ENCODE results near the gene RNU1-2. TPM values are rescaled to one million over a fixed set of nuclear protein-coding genes. Genes with fewer than 3 reads are reported as not detected.
"Not testable (repeated sequence)": the region's sequence is repeated elsewhere in the genome, so short reads cannot be mapped to it uniquely, and the experiment has no call there.

The RNU1-2 gene
- total RNA-seq, 2 experiments from 2014 or later, result 1,730 to 2,232 TPM

GRCh38 chr1:16904560-16905109 lies 8.9 kb downstream of the RNU1-2 start:
- ATAC-seq, result peak; percentile 89
- Mint-ChIP-seq H3K4me3 (no peak overlapping the region), H3K36me3 (ENCODE audit: low read depth) (peaks cover 4% of the 10 kb centered on the region), H3K27me3 (ENCODE audit: low read depth) (no peaks in the 10 kb centered on the region), H3K9me3 (ENCODE audit: insufficient read depth) (no peaks in the 10 kb centered on the region), H3K27ac (no peak overlapping the region), H3K4me1 (ENCODE audit: low read depth) (peaks cover 6% of the 10 kb centered on the region)
- DNase-seq, result peak; percentile 98
- ChIA-PET POLR2A (interaction anchor here (0.6 to 3.1 kb wide), 17 partner anchors 9 to 484 kb away, joined by 3 to 37 read pairs (median 3); partner anchors contain the start of genes CROCC, RNU1-1 and RNU1-2), CTCF (interaction anchor here (0.8 to 3.3 kb wide), 3 partner anchors 57 to 284 kb away, joined by 3 to 11 read pairs (median 4); no protein-coding TSS in a partner anchor)

DNA sequence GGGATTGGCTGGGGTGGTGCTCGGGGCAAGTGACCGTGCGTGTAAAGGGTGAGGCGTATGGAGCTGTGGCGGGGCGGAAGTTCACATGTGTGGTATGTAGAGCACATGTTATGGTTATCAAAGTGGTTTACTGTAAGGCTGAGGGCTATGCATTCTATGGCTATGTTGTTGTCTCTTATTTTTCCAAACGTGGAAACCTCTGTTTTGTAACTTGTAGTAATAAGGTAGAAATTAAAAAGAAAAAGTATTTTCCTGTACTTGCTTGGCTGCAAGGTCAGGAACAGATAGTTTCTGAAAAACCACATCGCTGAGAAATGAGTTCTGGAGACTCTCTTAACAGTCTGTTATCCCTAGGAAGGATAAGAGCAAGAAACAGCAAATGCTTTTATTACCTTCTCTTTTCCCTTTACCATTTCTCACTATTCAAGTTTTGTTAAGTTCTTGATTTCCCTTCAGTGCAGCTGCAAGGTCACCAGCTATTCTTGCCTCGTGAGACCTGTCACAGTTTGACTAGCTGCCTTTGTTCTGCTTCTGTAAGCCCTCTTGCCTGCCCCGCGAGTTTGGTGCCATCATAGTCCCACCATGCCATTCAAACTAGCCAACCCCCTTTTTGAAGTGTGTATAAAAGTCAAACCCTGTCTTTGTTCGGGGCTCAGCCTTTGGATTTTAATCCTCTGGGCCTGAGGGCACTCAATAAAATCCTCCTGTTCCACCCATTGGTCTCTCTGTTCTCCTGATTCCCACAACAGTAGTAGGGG lies 9.5 kb downstream of the RNU1-2 start:
- DNase-seq, result peak; percentile 56
- Mint-ChIP-seq H3K27ac (no peak overlapping the region), H3K4me1 (ENCODE audit: low read depth) (peaks cover 9% of the 10 kb centered on the region), H3K4me3 (no peak overlapping the region), H3K9me3 (ENCODE audit: insufficient read depth) (no peaks in the 10 kb centered on the region), H3K27me3 (ENCODE audit: low read depth) (no peaks in the 10 kb centered on the region), H3K36me3 (ENCODE audit: low read depth) (peaks cover 4% of the 10 kb centered on the region)
- ChIA-PET POLR2A (interaction anchor here (0.6 to 3.1 kb wide), 18 partner anchors 9 to 392 kb away, joined by 3 to 37 read pairs (median 3); partner anchors contain the start of genes CROCC, RNU1-1 and RNU1-2), CTCF (interaction anchor here (0.8 to 3.3 kb wide), 3 partner anchors 56 to 284 kb away, joined by 3 to 11 read pairs (median 4); no protein-coding TSS in a partner anchor)
- ATAC-seq, result peak; percentile 79

- H3K9me3 Mint-ChIP-seq (ENCODE audit: insufficient read depth), result no peaks in the 10 kb centered on the region
- H3K36me3 Mint-ChIP-seq (ENCODE audit: low read depth), result peaks cover 4% of the 10 kb centered on the region
- peaks cover 9% of the 10 kb centered on the region for H3K4me1 Mint-ChIP-seq (ENCODE audit: low read depth)
- no peak for DNase-seq
- CTCF ChIA-PET, result interaction anchor here (1.9 kb wide), 1 partner anchor 54 kb away, joined by 5 read pairs; no protein-coding TSS in a partner anchor
- no peaks in the 10 kb centered on the region for H3K27me3 Mint-ChIP-seq (ENCODE audit: low read depth)
- H3K27ac Mint-ChIP-seq, result no peak overlapping the region
- ATAC-seq, result no peak
- no peak overlapping the region for H3K4me3 Mint-ChIP-seq
- POLR2A ChIA-PET, result interaction anchor here (0.6 to 3.1 kb wide), 4 partner anchors 8 to 392 kb away, joined by 3 to 24 read pairs (median 8); partner anchors contain the start of gene RNU1-1
Measured at GRCh38 chr1:16905868-16906702, 10.3 kb downstream of the RNU1-2 start.

- Mint-ChIP-seq H3K9me3 (ENCODE audit: insufficient read depth) (no peaks in the 10 kb centered on the region), H3K4me1 (ENCODE audit: low read depth) (peaks cover 9% of the 10 kb centered on the region), H3K27me3 (ENCODE audit: low read depth) (no peaks in the 10 kb centered on the region), H3K4me3 (no peak overlapping the region), H3K27ac (no peak overlapping the region), H3K36me3 (ENCODE audit: low read depth) (peaks cover 4% of the 10 kb centered on the region)
- CTCF ChIA-PET, result interaction anchor here (1.9 kb wide), 1 partner anchor 53 kb away, joined by 5 read pairs; no protein-coding TSS in a partner anchor
- DNase-seq (no peak), ATAC-seq (no peak)
- POLR2A ChIA-PET, result no interaction called here
Measured at GRCh38 chr1:16906873-16907272, 11.1 kb downstream of the RNU1-2 start.

DNA sequence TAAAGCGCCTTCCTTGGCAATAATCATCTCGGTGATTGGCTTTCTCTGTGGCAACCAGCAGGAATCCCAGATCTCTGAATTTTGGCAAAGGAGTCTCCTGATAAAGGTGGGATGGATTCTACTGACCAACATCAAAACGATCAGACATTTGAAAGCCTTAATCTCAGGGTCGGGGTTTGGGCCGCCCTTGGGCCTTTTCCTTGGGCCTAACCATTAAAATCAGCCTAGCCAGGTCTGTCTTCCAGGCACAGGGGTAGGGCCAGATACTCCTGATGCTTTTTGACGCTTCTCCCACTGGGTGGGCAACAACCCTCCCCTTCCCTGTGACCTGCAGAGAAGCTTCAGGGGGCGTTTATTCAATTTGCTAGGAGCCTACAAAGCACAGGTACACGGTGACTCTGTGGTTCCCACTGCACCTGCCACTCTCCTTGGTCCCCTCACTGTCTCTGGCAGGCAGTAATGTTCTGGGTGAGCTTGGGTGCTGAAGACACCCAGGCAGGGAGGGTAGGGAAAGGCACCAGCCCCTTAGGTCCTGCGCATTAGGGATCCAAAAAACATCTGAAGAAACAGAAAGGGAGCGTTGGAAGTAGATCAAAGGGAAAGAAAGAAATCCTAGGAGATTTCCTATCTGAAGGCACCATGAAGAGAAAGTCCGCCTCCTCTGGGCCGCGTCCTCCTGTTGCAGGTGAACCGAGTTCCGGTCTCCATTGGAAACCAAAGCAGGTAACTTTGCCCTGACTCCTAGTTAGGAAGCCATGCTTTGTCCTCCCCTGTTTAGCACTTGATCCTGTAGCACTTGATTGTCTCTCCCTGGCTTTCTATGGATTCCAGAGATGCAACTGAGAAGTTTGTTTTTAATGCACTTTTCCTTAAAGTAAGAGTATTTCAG lies 12.3 kb downstream of the RNU1-2 start:
- peaks cover 16% of the 10 kb centered on the region for H3K4me1 Mint-ChIP-seq (ENCODE audit: low read depth)
- no peak for ATAC-seq
- ChIA-PET POLR2A (no interaction called here), CTCF (interaction anchor here (0.9 to 1.9 kb wide), 2 partner anchors 14 to 52 kb away, joined by 3 to 5 read pairs; partner anchors contain the start of gene CROCC)
- H3K9me3 Mint-ChIP-seq (ENCODE audit: insufficient read depth), result no peaks in the 10 kb centered on the region
- H3K27ac Mint-ChIP-seq, result no peak overlapping the region
- DNase-seq, result no peak
- H3K4me3 Mint-ChIP-seq, result no peak overlapping the region
- no peaks in the 10 kb centered on the region for H3K27me3 Mint-ChIP-seq (ENCODE audit: low read depth)
- peaks cover 4% of the 10 kb centered on the region for H3K36me3 Mint-ChIP-seq (ENCODE audit: low read depth)

DNA sequence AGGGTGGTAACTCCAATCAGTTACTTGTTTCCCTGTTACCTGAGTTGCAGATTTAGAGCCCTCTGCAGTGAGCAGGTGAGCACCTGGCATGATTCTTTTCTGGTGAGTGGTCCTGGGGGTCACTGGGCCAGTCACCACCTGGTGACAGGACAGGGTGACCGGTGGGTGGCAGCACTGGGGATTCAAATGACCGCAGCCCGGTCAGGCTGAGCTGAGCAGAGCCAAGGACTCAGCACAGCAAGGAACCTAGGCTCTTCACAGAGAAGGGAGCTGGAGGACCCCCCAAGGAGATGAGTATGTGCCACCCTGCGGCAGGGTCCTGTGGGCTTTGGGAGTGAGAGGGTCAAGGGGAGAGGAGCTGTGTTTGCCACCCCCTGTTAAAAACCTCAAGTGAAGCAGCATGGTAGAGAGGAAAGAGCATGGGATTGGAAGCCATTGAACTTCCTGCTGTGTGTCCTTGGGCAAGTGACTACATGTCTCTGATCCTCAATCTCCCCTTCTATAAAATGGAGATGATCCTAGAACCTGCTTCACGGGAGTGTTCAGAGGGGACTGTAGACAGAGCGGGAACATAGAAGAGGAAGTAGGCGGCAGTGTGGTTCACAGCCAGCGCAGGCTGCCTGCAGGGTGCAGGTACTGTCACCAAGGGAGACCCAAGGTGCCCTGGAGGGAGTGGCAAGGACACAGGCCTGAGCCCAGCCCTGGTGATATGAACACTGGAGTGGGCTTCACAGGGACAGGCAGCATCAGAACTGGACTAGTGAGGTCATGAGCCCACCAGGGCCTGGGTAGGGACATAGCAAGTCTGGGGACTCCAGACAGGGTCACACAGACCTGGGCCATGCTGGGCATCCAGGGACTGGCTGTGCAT lies 16.3 kb downstream of the RNU1-2 start:
- H3K9me3 Mint-ChIP-seq (ENCODE audit: insufficient read depth); DNase-seq; H3K4me3 Mint-ChIP-seq; H3K27me3 Mint-ChIP-seq (ENCODE audit: low read depth); CTCF ChIA-PET; POLR2A ChIA-PET; ATAC-seq; H3K36me3 Mint-ChIP-seq (ENCODE audit: low read depth); H3K27ac Mint-ChIP-seq: not testable (repeated sequence)
- H3K4me1 Mint-ChIP-seq (ENCODE audit: low read depth), result peaks cover 33% of the 10 kb centered on the region

DNA sequence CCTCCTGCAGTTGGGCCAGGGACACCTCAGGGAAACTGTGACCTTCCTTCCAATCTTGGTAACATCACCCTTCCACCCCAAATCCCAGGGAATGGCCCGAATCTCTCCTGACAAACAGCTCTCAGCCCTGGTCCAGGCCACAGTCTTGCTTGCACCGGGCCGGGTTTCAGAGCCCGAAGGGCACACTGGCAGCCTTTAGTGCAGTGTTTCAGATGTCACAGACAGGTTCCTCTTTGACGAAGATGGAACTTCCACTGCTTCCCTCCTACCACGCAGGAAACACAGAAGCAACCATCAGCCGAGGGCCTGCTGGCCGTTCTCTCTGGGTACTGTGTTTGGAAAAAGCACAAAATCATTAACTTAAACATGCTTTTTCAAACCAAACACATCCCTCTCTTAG lies 17.0 kb downstream of the RNU1-2 start:
- POLR2A ChIA-PET, result interaction anchor here (3.8 kb wide), 1 partner anchor 8 kb away, joined by 24 read pairs; no protein-coding TSS in a partner anchor
- H3K27me3 Mint-ChIP-seq (ENCODE audit: low read depth); CTCF ChIA-PET; H3K27ac Mint-ChIP-seq; DNase-seq; ATAC-seq; H3K9me3 Mint-ChIP-seq (ENCODE audit: insufficient read depth); H3K36me3 Mint-ChIP-seq (ENCODE audit: low read depth): not testable (repeated sequence)
- Mint-ChIP-seq H3K4me3 (peak overlapping the region; percentile 73), H3K4me1 (ENCODE audit: low read depth) (peaks cover 28% of the 10 kb centered on the region)

GRCh38 chr1:16913181-16913832 lies 17.5 kb downstream of the RNU1-2 start:
- ATAC-seq, result no peak
- Mint-ChIP-seq H3K9me3 (ENCODE audit: insufficient read depth) (no peaks in the 10 kb centered on the region), H3K27ac (peak overlapping the region; percentile 61), H3K4me1 (ENCODE audit: low read depth) (peaks cover 27% of the 10 kb centered on the region), H3K4me3 (peak overlapping the region; percentile 73), H3K27me3 (ENCODE audit: low read depth) (no peaks in the 10 kb centered on the region), H3K36me3 (ENCODE audit: low read depth) (no peaks in the 10 kb centered on the region)
- DNase-seq, result no peak
- ChIA-PET CTCF (no interaction called here), POLR2A (interaction anchor here (3.8 kb wide), 1 partner anchor 8 kb away, joined by 24 read pairs; no protein-coding TSS in a partner anchor)

GRCh38 chr1:16913833-16914662 lies 18.3 kb downstream of the RNU1-2 start:
- ChIA-PET POLR2A (interaction anchor here (1.3 to 3.8 kb wide), 2 partner anchors 9 to 18 kb away, joined by 4 to 24 read pairs; partner anchors contain the start of gene RNU1-2), CTCF (no interaction called here)
- Mint-ChIP-seq H3K36me3 (ENCODE audit: low read depth) (no peaks in the 10 kb centered on the region), H3K4me1 (ENCODE audit: low read depth) (peaks cover 27% of the 10 kb centered on the region), H3K4me3 (peak overlapping the region; percentile 86), H3K27ac (peak overlapping the region; percentile 80), H3K9me3 (ENCODE audit: insufficient read depth) (no peaks in the 10 kb centered on the region), H3K27me3 (ENCODE audit: low read depth) (no peaks in the 10 kb centered on the region)
- DNase-seq (peak; percentile 90), ATAC-seq (peak; percentile 99)

Data from activated CD8-positive, alpha-beta T cell treated with anti-CD3 and anti-CD28 coated beads, Interleukin-2, amount 10 ng/mL, durations not matched to agents 7 days and 5 days (primary cell).